ENCODE data around the gene PYDC1.
"Not testable (repeated sequence)": the region's sequence is repeated elsewhere in the genome, so short reads cannot be mapped to it uniquely, and the experiment has no call there.

PYDC1 gene

GRCh38 chr16:31221357-31222160, 4.6 kb upstream of the PYDC1 start:
- no peak for DNase-seq (ENCODE audit: low read depth)

GRCh38 chr16:31219154-31219741, 2.3 kb upstream of the PYDC1 start:
- no peak for DNase-seq (ENCODE audit: low read depth)

GRCh38 chr16:31217136-31217530, 198 bp upstream of the PYDC1 start:
- DNase-seq (ENCODE audit: low read depth), result no peak

- no peak for DNase-seq (ENCODE audit: low read depth)
Observed at GRCh38 chr16:31215287-31216162, 1.4 kb downstream of the PYDC1 start.

GRCh38 chr16:31214708-31215286, 2.1 kb downstream of the PYDC1 start:
- DNase-seq (ENCODE audit: low read depth), result no peak

- DNase-seq (ENCODE audit: low read depth), result no peak
Observed at GRCh38 chr16:31213877-31214707, 2.8 kb downstream of the PYDC1 start, which contains the start of gene TRIM72. TSS of gene TRIM72 (plus strand) at chr16:31214119. CDS start at chr16:31214739, 620 bp downstream.

GRCh38 chr16:31213342-31213741, 3.6 kb downstream of the PYDC1 start:
- DNase-seq (ENCODE audit: low read depth), result no peak

GRCh38 chr16:31206776-31207175, 10.2 kb downstream of the PYDC1 start:
- DNase-seq (ENCODE audit: low read depth), result no peak

GRCh38 chr16:31204871-31205666, 11.9 kb downstream of the PYDC1 start:
- DNase-seq (ENCODE audit: low read depth), result no peak

GRCh38 chr16:31202414-31203375, 14.2 kb downstream of the PYDC1 start, which contains the start of gene PYCARD:
TSS of gene PYCARD (minus strand) at chr16:31202760. CDS start at chr16:31202690, 70 bp downstream.
- DNase-seq (ENCODE audit: low read depth), result no peak

- peak; percentile 25 for DNase-seq (ENCODE audit: low read depth)
Observed at GRCh38 chr16:31201582-31202413, 15.1 kb downstream of the PYDC1 start.

GRCh38 chr16:31200821-31201568, 15.9 kb downstream of the PYDC1 start:
- DNase-seq (ENCODE audit: low read depth), result peak; percentile 33

- not testable (repeated sequence) for DNase-seq (ENCODE audit: low read depth)
Observed at GRCh38 chr16:31200111-31200510, 16.8 kb downstream of the PYDC1 start.

GRCh38 chr16:31199430-31200041, 17.4 kb downstream of the PYDC1 start:
- no peak for DNase-seq (ENCODE audit: low read depth)

- DNase-seq (ENCODE audit: low read depth), result no peak
Observed at GRCh38 chr16:31198207-31198882, 18.6 kb downstream of the PYDC1 start.

Data from T follicular helper cell (primary cell).